ENCODE measurements around the gene RBKS. TPM values are rescaled to one million over a fixed set of nuclear protein-coding genes. Genes with fewer than 3 reads are reported as not detected.

The RBKS gene
- total RNA-seq, 1 experiment from 2014 or later, result 0.54 TPM

- POLR2A ChIA-PET (ENCODE audit: low non-redundant PET), result no interaction called here
- BruUV-seq (replicated peaks), result no TSS peak
Observed at GRCh38 chr2:27824401-27824800, 65.8 kb downstream of the RBKS start.

GRCh38 chr2:27823569-27823968 is 66.6 kb downstream of the RBKS start:
- Histone ChIP-seq H3K27me3 (replicated peaks; ENCODE audit: insufficient read depth, low read depth, low read length, poor library complexity) (no peaks in the 10 kb centered on the region), H3K4me1 (ENCODE audit: insufficient read depth, low read length, poor library complexity, severe bottlenecking) (no peaks in the 10 kb centered on the region), H3K27ac (ENCODE audit: low read depth, low read length, poor library complexity, severe bottlenecking) (no peak overlapping the region), H3K4me3 (ENCODE audit: low read depth, low read length, poor library complexity, severe bottlenecking) (no peak overlapping the region), H3K9me3 (ENCODE audit: low read depth, low read length, poor library complexity, severe bottlenecking) (peaks cover 6% of the 10 kb centered on the region), H3K36me3 (ENCODE audit: insufficient read depth, low read length, poor library complexity, severe bottlenecking) (no peaks in the 10 kb centered on the region)
- TF ChIP-seq CTCF (conservative IDR thresholded peaks at IDR 0.05; ENCODE audit: low read depth, low read length) (no peak), EZH2 (IDR thresholded peaks at IDR 0.05; ENCODE audit: borderline replicate concordance, low read depth, low read length, poor library complexity, severe bottlenecking) (no peak)
- no TSS peak for BruUV-seq (replicated peaks)
- CTCF ChIA-PET, result no interaction called here
- no peak for DNase-seq (ENCODE audit: low spot score)
- intact Hi-C loops (cut with micrococcal nuclease; ENCODE audit: unreplicated experiment), result no loop called here
- POLR2A ChIA-PET (ENCODE audit: low non-redundant PET), result no interaction called here

More at GRCh38 chr2:27824401-27824800, 65.8 kb downstream of the RBKS start:
- no peak overlapping the region for H3K27ac ChIP-seq (ENCODE audit: low read depth, low read length, poor library complexity, severe bottlenecking)
- H3K4me1 ChIP-seq (ENCODE audit: insufficient read depth, low read length, poor library complexity, severe bottlenecking), result no peaks in the 10 kb centered on the region
- H3K27me3 ChIP-seq (replicated peaks; ENCODE audit: insufficient read depth, low read depth, low read length, poor library complexity), result no peaks in the 10 kb centered on the region
- H3K36me3 ChIP-seq (ENCODE audit: insufficient read depth, low read length, poor library complexity, severe bottlenecking), result no peaks in the 10 kb centered on the region
- no peak for TF ChIP-seq CTCF (conservative IDR thresholded peaks at IDR 0.05; ENCODE audit: low read depth, low read length)
- TF ChIP-seq EZH2 (IDR thresholded peaks at IDR 0.05; ENCODE audit: borderline replicate concordance, low read depth, low read length, poor library complexity, severe bottlenecking), result no peak
- H3K9me3 ChIP-seq (ENCODE audit: low read depth, low read length, poor library complexity, severe bottlenecking), result peaks cover 6% of the 10 kb centered on the region
- intact Hi-C loops (cut with micrococcal nuclease; ENCODE audit: unreplicated experiment), result no loop called here
- CTCF ChIA-PET, result no interaction called here
- no peak overlapping the region for H3K4me3 ChIP-seq (ENCODE audit: low read depth, low read length, poor library complexity, severe bottlenecking)
- no peak for DNase-seq (ENCODE audit: low spot score)

- intact Hi-C loops (cut with micrococcal nuclease; ENCODE audit: unreplicated experiment), result no loop called here
- H3K27ac ChIP-seq (ENCODE audit: low read depth, low read length, poor library complexity, severe bottlenecking), result no peak overlapping the region
- DNase-seq (ENCODE audit: low spot score), result no peak
- no peak overlapping the region for H3K4me3 ChIP-seq (ENCODE audit: low read depth, low read length, poor library complexity, severe bottlenecking)
- H3K27me3 ChIP-seq (replicated peaks; ENCODE audit: insufficient read depth, low read depth, low read length, poor library complexity), result no peaks in the 10 kb centered on the region
- ChIA-PET POLR2A (ENCODE audit: low non-redundant PET) (no interaction called here), CTCF (no interaction called here)
- H3K4me1 ChIP-seq (ENCODE audit: insufficient read depth, low read length, poor library complexity, severe bottlenecking), result no peaks in the 10 kb centered on the region
- no peak for TF ChIP-seq EZH2 (IDR thresholded peaks at IDR 0.05; ENCODE audit: borderline replicate concordance, low read depth, low read length, poor library complexity, severe bottlenecking)
- TF ChIP-seq CTCF (conservative IDR thresholded peaks at IDR 0.05; ENCODE audit: low read depth, low read length), result no peak
- no TSS peak for BruUV-seq (replicated peaks)
- H3K9me3 ChIP-seq (ENCODE audit: low read depth, low read length, poor library complexity, severe bottlenecking), result peaks cover 6% of the 10 kb centered on the region
- H3K36me3 ChIP-seq (ENCODE audit: insufficient read depth, low read length, poor library complexity, severe bottlenecking), result no peaks in the 10 kb centered on the region
Observed at GRCh38 chr2:27823135-27823534, 67.1 kb downstream of the RBKS start.

Data from A673 (cell line).